HepG2 (cell line): ENCODE data around the gene TMEM150C.
"Not testable (repeated sequence)": the region's sequence is repeated elsewhere in the genome, so short reads cannot be mapped to it uniquely, and the experiment has no call there.

Experiments used
- ARNTL ChIP-seq: sonication (generic); formaldehyde crosslinking; IDR thresholded peaks from 2 replicates; pipeline ENCODE4 v1.4.0; 2020; ENCODE audit warnings: mild to moderate bottlenecking, missing genetic modification reagents
- CTCF ChIP-seq: sonication (generic); formaldehyde crosslinking; IDR thresholded peaks from 2 replicates; pipeline ENCODE4 v1.5.0; 2020; ENCODE audit warnings: mild to moderate bottlenecking, missing genetic modification reagents, moderate library complexity
- ETV6 ChIP-seq: sonication (generic); formaldehyde crosslinking; conservative IDR thresholded peaks from 2 replicates; pipeline ENCODE4 v1.4.0; 2020; ENCODE audit warnings: missing genetic modification reagents
- FOXP1 ChIP-seq, 2 experiments: fragments of 450-650 bp in 1 of 2; IDR thresholded peaks; 2 replicates each; pipeline ENCODE4 v1.6.1; 2017 to 2018; ENCODE audit warnings: antibody characterized with exemption in 1 of 2
- JUND ChIP-seq: sonication (generic); formaldehyde crosslinking; IDR thresholded peaks from 2 replicates; pipeline ENCODE4 v1.8.0; 2022; ENCODE audit warnings: mild to moderate bottlenecking, missing genetic modification reagents
- MTF1 ChIP-seq: sonication (generic); formaldehyde crosslinking; IDR thresholded peaks from 2 replicates; pipeline ENCODE4 v1.5.0; 2020; ENCODE audit warnings: missing genetic modification reagents
- POLR2A ChIP-seq, 2 experiments: IDR thresholded peaks; 2 replicates each; pipeline ENCODE4 v1.6.1; 2011; ENCODE audit warnings: low read depth in 2 of 2, low read length in 2 of 2, mild to moderate bottlenecking in 1 of 2, moderate library complexity in 1 of 2; ENCODE audit not compliant: insufficient read depth in 1 of 2
- ZNF205 ChIP-seq: IDR thresholded peaks from 2 replicates; pipeline ENCODE4 v1.6.1; 2018; ENCODE audit warnings: missing biosample characterization, missing genetic modification reagents
- ZNF839 ChIP-seq: sonication (generic); formaldehyde crosslinking; IDR thresholded peaks from 2 replicates; pipeline ENCODE4 v1.4.0; 2020; ENCODE audit warnings: missing genetic modification reagents, mild to moderate bottlenecking, borderline replicate concordance
- TF ChIP-seq, protein P1 (sequence below): sonication (generic); formaldehyde crosslinking; IDR thresholded peaks from 2 replicates; pipeline ENCODE4 v1.9.0; 2021; ENCODE audit warnings: missing genetic modification reagents, borderline replicate concordance

DNA sequence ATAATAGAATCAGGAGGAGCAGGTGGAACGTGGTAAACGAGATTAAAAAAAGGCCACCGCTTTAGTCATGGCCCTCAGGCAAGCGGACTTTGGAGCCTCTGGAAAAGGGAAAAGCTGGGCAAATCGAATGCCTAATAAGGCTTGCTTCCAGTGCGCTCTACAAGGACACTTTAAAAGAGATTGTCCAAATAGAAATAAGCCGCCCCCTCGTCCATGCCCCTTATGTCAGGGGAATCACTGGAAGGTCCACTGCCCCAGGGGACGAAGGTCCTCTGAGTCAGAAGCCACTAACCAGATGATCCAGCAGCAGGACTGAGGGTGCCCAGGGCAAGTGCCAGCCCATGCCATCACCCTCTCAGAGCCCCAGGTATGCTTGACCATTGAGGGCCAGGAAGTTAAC is 84.3 kb downstream of the TMEM150C start:
- not testable (repeated sequence) for TF ChIP-seq ZNF839 (CRISPR knock-in tag); CTCF (CRISPR knock-in tag); ARNTL; JUND (CRISPR knock-in tag); POLR2A (IDR thresholded peaks at IDR 0.05; ENCODE audit: insufficient read depth in 1 of 2, low read depth in 2 of 2, low read length in 2 of 2); ETV6; ZNF205 (CRISPR knock-in tag); FOXP1 (IDR thresholded peaks at IDR 0.05); FOXP1 (CRISPR knock-in tag; IDR thresholded peaks at IDR 0.05); MTF1 (CRISPR knock-in tag)
- TF ChIP-seq, protein P1, sequence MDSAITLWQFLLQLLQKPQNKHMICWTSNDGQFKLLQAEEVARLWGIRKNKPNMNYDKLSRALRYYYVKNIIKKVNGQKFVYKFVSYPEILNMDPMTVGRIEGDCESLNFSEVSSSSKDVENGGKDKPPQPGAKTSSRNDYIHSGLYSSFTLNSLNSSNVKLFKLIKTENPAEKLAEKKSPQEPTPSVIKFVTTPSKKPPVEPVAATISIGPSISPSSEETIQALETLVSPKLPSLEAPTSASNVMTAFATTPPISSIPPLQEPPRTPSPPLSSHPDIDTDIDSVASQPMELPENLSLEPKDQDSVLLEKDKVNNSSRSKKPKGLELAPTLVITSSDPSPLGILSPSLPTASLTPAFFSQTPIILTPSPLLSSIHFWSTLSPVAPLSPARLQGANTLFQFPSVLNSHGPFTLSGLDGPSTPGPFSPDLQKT (CRISPR knock-in tag) = not testable (repeated sequence)
